Measurements from ENCODE around the gene CDC42EP1. TPM values are rescaled to one million over a fixed set of nuclear protein-coding genes. Genes with fewer than 3 reads are reported as not detected.
A peak's percentile ranks its signal among the peaks of the same experiment; 100 is the strongest.
"Not testable (repeated sequence)": the region's sequence is repeated elsewhere in the genome, so short reads cannot be mapped to it uniquely, and the experiment has no call there.

Gene CDC42EP1
- total and polyA plus RNA-seq, 8 donors: 30.8 to 84.3 (median 49.8) TPM

DNA sequence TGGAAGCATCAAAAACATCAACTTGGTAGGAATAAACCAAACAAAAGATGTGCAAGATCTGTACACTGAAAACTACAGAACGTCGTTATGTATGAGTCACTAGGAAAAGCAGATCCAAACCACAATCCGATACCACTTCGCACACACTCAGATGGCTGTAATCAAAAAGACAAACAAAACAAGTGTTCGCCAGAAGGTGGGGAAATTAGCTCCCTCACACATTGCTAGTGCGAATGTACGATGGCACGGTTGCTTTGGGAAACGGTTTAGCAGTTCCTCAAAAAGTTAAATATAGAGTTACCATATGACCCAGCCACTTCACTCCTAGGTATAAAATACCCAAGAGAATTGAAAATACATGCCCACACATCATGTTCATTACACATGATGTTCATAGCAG lies 26.3 kb upstream of the CDC42EP1 start:
- TF ChIP-seq, protein P1, sequence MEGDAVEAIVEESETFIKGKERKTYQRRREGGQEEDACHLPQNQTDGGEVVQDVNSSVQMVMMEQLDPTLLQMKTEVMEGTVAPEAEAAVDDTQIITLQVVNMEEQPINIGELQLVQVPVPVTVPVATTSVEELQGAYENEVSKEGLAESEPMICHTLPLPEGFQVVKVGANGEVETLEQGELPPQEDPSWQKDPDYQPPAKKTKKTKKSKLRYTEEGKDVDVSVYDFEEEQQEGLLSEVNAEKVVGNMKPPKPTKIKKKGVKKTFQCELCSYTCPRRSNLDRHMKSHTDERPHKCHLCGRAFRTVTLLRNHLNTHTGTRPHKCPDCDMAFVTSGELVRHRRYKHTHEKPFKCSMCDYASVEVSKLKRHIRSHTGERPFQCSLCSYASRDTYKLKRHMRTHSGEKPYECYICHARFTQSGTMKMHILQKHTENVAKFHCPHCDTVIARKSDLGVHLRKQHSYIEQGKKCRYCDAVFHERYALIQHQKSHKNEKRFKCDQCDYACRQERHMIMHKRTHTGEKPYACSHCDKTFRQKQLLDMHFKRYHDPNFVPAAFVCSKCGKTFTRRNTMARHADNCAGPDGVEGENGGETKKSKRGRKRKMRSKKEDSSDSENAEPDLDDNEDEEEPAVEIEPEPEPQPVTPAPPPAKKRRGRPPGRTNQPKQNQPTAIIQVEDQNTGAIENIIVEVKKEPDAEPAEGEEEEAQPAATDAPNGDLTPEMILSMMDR (IDR thresholded peaks at IDR 0.05): no peak
- no peaks in the 10 kb centered on the region for H3K36me3 ChIP-seq
- no peaks in the 10 kb centered on the region for H3K9me3 ChIP-seq
- no peak overlapping the region for H3K27ac ChIP-seq
- intact Hi-C loops (cut with DNase I): no loop called here
- ATAC-seq (peak; percentile 46), DNase-seq (no peak)
- H3K4me1 ChIP-seq: peaks cover 7 to 27% of the 10 kb centered on the region in 2 donors
- H3K27me3 ChIP-seq: no peaks in the 10 kb centered on the region
- H3K4me3 ChIP-seq: no peak overlapping the region

DNA sequence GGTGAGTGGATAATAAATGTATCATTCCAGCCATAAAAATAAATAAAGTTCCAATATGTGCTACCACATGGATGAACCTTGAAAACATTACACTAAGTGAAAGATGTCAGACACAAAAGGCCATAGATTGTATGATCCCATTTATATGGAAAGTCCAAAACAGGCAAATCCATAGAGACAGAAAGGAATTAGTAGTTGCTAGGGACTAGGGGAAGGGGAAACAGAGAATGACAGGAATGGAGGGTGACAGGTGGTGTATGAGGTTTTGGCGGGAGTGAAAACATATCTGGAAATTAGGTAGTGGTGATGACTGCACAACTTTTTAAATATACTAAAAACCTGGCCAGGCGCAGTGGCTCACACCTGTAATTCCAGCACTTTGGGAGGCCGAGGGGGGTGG lies 25.8 kb upstream of the CDC42EP1 start:
- no peak overlapping the region for H3K4me3 ChIP-seq

DNA sequence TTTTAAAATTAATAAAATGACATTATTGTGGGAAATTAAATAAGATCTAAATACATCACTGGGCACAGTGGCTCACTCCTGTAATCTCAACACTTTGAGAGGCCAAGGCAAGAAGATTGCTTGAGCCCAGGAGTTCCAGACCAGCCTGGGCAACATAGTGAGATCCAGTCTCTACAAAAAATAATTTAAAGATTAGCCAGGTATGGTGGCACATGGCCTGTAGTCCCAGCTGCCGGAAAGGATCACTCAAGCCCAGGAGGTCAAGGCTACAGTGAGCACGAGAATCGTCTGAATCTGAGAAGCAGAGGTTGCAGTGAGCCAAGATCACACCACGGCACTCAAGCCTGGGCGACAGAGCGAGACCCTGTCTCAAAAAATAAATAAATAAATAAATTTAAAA lies 25.1 kb upstream of the CDC42EP1 start:
- no peaks in the 10 kb centered on the region for H3K27me3 ChIP-seq
- intact Hi-C loops (cut with DNase I): loop anchor here in 1 of 2 donors (5.0 kb wide), 1 partner anchor 57 kb away; no protein-coding TSS in a partner anchor
- H3K36me3 ChIP-seq: no peaks in the 10 kb centered on the region
- peaks cover 7 to 34% of the 10 kb centered on the region in 2 donors for H3K4me1 ChIP-seq
- ATAC-seq: no peak
- TF ChIP-seq, protein P1 (IDR thresholded peaks at IDR 0.05): no peak
- H3K9me3 ChIP-seq: no peaks in the 10 kb centered on the region
- DNase-seq: no peak
- no peak overlapping the region for H3K27ac ChIP-seq
- H3K4me3 ChIP-seq: no peak overlapping the region

More for the DNA sequence above, 25.8 kb upstream of the CDC42EP1 start:
- ATAC-seq (no peak), DNase-seq (peak in 1 of 4 donors; percentile 12)
- H3K36me3 ChIP-seq: no peaks in the 10 kb centered on the region
- TF ChIP-seq, protein P1 (IDR thresholded peaks at IDR 0.05): no peak
- H3K27ac ChIP-seq: no peak overlapping the region
- peaks cover 7 to 31% of the 10 kb centered on the region in 2 donors for H3K4me1 ChIP-seq
- intact Hi-C loops (cut with DNase I): no loop called here
- H3K27me3 ChIP-seq: no peaks in the 10 kb centered on the region
- no peaks in the 10 kb centered on the region for H3K9me3 ChIP-seq

DNA sequence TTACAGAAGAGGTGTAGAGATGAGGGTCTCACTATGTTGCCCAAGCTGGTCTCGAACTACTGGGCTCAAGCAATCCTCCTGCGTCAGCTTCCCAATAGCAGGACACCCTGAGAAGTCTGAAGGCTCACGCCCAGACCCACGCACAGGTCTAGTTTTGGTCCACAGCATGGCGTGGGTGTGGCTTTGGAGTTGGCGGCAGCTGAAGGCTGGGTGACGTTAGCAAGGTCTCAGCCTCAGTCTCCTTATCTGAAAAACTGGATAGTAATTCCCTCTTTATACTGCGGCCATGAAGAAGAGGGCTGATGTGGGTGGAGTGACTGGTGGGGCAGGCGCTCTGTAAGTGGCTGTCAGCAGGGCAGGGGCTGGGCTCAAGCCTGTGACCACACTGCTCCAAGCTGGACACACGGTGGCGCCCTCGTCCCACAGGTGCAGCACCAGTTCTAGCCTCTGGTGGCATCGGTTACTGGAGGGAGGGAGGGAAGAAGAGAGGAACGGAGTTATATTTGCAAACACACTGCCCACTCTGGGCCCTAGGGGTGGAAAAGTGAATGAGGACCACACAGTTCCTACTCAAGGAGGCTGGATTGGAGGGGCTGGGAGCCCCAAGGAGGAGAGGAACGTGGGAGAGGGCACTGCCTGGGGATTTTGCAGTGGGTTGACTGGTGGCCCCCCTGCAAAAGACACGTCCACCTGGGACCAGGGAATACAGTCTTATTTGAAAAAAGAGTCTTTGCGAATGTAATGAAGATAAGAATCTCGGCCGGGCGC lies 21.5 kb upstream of the CDC42EP1 start:
- intact Hi-C loops (cut with DNase I): loop anchor here in 1 of 2 donors (5.0 kb wide), 1 partner anchor 54 kb away; no protein-coding TSS in a partner anchor
- H3K27me3 ChIP-seq: no peaks in the 10 kb centered on the region
- TF ChIP-seq, protein P1 (IDR thresholded peaks at IDR 0.05): peak; percentile 96 to 98
- H3K4me3 ChIP-seq: no peak overlapping the region
- H3K27ac ChIP-seq: peak overlapping the region in 1 of 2 donors; percentile 33
- ATAC-seq (peak; percentile 97), DNase-seq (peak; percentile 85 to 98 (median 96))
- H3K4me1 ChIP-seq: peaks cover 6 to 40% of the 10 kb centered on the region in 2 donors
- no peaks in the 10 kb centered on the region for H3K36me3 ChIP-seq
- no peaks in the 10 kb centered on the region for H3K9me3 ChIP-seq

DNA sequence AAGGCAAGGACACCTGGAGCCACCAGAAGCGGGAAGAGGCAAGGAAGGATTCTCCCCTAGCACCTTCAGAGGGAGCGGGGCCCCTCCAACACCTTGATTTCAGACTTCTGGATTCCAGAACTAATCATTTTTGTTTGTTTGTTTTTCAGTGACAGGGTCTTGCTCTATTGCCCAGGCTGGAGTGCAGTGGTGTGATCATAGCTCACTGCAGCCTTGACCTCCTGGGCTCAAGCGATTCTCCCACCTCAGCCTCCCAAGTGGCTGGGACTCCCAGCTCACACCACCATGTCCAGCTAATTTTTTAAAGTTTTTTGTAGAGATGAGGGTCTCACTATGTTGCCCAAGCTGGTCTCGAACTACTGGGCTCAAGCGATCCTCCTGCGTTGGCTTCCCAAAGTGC lies 20.5 kb upstream of the CDC42EP1 start:
- H3K9me3 ChIP-seq, H3K27ac ChIP-seq, ATAC-seq, H3K27me3 ChIP-seq, H3K36me3 ChIP-seq, H3K4me3 ChIP-seq: not testable (repeated sequence)
- DNase-seq: peak in 1 of 4 donors; percentile 9
- peaks cover 0 to 40% of the 10 kb centered on the region in 2 donors for H3K4me1 ChIP-seq
- intact Hi-C loops (cut with DNase I): loop anchor here in 1 of 2 donors (5.0 kb wide), 1 partner anchor 53 kb away; no protein-coding TSS in a partner anchor

DNA sequence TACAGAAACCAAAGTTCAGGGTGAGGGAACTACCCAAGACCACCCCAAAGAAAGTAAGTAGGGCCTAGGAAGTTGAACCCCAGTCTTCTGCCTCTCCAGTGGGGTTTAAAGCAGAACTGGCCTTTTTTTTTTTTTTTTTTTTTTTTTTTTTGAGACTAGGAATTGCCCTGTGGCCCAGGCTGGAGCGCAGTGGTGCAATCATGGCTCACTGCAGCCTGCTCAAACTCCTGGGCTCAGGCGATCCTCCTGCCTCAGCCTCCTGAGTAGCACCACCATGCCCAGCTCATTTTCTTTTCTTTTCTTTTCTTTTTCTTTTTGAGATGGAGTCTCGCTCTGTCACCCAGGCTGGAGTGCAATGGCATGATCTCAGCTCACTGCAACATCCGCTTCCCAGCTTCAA lies 17.9 kb upstream of the CDC42EP1 start:
- H3K27ac ChIP-seq: peak overlapping the region; percentile 57 to 59
- H3K36me3 ChIP-seq; H3K9me3 ChIP-seq; H3K4me3 ChIP-seq; intact Hi-C loops (cut with DNase I); ATAC-seq; H3K27me3 ChIP-seq: not testable (repeated sequence)
- H3K4me1 ChIP-seq: peaks cover 20 to 66% of the 10 kb centered on the region in 2 donors
- DNase-seq: peak in 1 of 4 donors; percentile 10

All from left lung (tissue), 10 donors.